ENCODE data around the gene LASP1NB.

Gene LASP1NB

DNA sequence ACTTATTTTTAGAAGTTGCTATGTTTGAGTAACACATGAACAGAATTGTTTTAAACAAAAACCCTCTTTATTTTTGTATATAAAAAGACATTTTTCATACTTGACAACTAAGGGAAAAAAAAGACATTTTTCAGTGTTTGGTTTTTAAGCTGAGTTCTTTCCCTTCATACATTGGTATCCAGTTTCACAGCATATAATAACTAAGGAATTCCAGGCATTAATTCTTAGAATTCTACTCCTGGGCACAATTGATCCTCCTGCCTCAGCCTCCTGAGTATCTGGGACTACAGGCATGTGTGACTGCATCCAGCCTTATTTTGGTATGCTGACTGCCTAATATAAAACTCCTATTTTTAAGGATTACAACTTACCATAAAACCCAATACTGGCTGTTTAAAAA, 33.3 kb downstream of the LASP1NB start:
- Histone ChIP-seq H3K4me3 (ENCODE audit: low read length) (no peak overlapping the region), H3K27ac (ENCODE audit: low read length) (no peak overlapping the region), H3K9ac (ENCODE audit: low read length) (no peak overlapping the region), H3K36me3 (ENCODE audit: insufficient read depth, low read length) (no peaks in the 10 kb centered on the region), H3K9me2 (ENCODE audit: insufficient read depth, low read length) (no peaks in the 10 kb centered on the region), H3K9me3 (ENCODE audit: low read length) (no peaks in the 10 kb centered on the region), H2AFZ (ENCODE audit: low read depth, low read length) (no peak overlapping the region), H4K20me1 (ENCODE audit: insufficient read depth) (no peaks in the 10 kb centered on the region), H3K4me2 (ENCODE audit: low read length) (no peak overlapping the region), H3K79me2 (replicated peaks; ENCODE audit: insufficient read depth, low read length) (no peaks in the 10 kb centered on the region), H3F3A (ENCODE audit: insufficient read depth, low read length, poor library complexity, severe bottlenecking) (no peaks in the 10 kb centered on the region), H3K27me3 (ENCODE audit: insufficient read depth, low read depth, low read length) (no peaks in the 10 kb centered on the region)
- TF ChIP-seq EP300 (conservative IDR thresholded peaks at IDR 0.05; ENCODE audit: poor library complexity, severe bottlenecking) (no peak), POLR2AphosphoS5 (IDR thresholded peaks at IDR 0.05) (no peak), EZH2 (IDR thresholded peaks at IDR 0.05; ENCODE audit: borderline replicate concordance, insufficient read depth, low read length, poor library complexity, severe bottlenecking) (no peak), MXI1 (conservative IDR thresholded peaks at IDR 0.05; ENCODE audit: poor library complexity, severe bottlenecking) (no peak), SMC3 (conservative IDR thresholded peaks at IDR 0.05; ENCODE audit: poor library complexity) (no peak), TAF1 (IDR thresholded peaks at IDR 0.05; ENCODE audit: low read depth) (no peak), CTCF (IDR thresholded peaks at IDR 0.05; ENCODE audit: poor library complexity, severe bottlenecking) (no peak), RAD21 (conservative IDR thresholded peaks at IDR 0.05) (no peak)
- TF ChIP-seq, protein P1, sequence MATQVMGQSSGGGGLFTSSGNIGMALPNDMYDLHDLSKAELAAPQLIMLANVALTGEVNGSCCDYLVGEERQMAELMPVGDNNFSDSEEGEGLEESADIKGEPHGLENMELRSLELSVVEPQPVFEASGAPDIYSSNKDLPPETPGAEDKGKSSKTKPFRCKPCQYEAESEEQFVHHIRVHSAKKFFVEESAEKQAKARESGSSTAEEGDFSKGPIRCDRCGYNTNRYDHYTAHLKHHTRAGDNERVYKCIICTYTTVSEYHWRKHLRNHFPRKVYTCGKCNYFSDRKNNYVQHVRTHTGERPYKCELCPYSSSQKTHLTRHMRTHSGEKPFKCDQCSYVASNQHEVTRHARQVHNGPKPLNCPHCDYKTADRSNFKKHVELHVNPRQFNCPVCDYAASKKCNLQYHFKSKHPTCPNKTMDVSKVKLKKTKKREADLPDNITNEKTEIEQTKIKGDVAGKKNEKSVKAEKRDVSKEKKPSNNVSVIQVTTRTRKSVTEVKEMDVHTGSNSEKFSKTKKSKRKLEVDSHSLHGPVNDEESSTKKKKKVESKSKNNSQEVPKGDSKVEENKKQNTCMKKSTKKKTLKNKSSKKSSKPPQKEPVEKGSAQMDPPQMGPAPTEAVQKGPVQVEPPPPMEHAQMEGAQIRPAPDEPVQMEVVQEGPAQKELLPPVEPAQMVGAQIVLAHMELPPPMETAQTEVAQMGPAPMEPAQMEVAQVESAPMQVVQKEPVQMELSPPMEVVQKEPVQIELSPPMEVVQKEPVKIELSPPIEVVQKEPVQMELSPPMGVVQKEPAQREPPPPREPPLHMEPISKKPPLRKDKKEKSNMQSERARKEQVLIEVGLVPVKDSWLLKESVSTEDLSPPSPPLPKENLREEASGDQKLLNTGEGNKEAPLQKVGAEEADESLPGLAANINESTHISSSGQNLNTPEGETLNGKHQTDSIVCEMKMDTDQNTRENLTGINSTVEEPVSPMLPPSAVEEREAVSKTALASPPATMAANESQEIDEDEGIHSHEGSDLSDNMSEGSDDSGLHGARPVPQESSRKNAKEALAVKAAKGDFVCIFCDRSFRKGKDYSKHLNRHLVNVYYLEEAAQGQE (IDR thresholded peaks at IDR 0.05; ENCODE audit: borderline replicate concordance), result no peak

GRCh38 chr17:38959508-38959907, 34.1 kb downstream of the LASP1NB start:
- Histone ChIP-seq H4K20me1 (ENCODE audit: insufficient read depth) (no peaks in the 10 kb centered on the region), H3K4me2 (ENCODE audit: low read length) (no peak overlapping the region), H3F3A (ENCODE audit: insufficient read depth, low read length, poor library complexity, severe bottlenecking) (no peaks in the 10 kb centered on the region), H2AFZ (ENCODE audit: low read depth, low read length) (no peak overlapping the region), H3K27ac (ENCODE audit: low read length) (no peak overlapping the region), H3K9ac (ENCODE audit: low read length) (no peak overlapping the region), H3K27me3 (ENCODE audit: insufficient read depth, low read depth, low read length) (no peaks in the 10 kb centered on the region), H3K36me3 (ENCODE audit: insufficient read depth, low read length) (no peaks in the 10 kb centered on the region), H3K9me2 (ENCODE audit: insufficient read depth, low read length) (no peaks in the 10 kb centered on the region), H3K79me2 (replicated peaks; ENCODE audit: insufficient read depth, low read length) (no peaks in the 10 kb centered on the region), H3K4me3 (ENCODE audit: low read length) (no peak overlapping the region), H3K9me3 (ENCODE audit: low read length) (no peaks in the 10 kb centered on the region)
- no peak for TF ChIP-seq RAD21 (conservative IDR thresholded peaks at IDR 0.05)
- no peak for TF ChIP-seq TAF1 (IDR thresholded peaks at IDR 0.05; ENCODE audit: low read depth)
- TF ChIP-seq MXI1 (conservative IDR thresholded peaks at IDR 0.05; ENCODE audit: poor library complexity, severe bottlenecking), result no peak
- no peak for TF ChIP-seq EP300 (conservative IDR thresholded peaks at IDR 0.05; ENCODE audit: poor library complexity, severe bottlenecking)
- TF ChIP-seq SMC3 (conservative IDR thresholded peaks at IDR 0.05; ENCODE audit: poor library complexity), result no peak
- TF ChIP-seq, protein P1 (IDR thresholded peaks at IDR 0.05; ENCODE audit: borderline replicate concordance), result no peak
- no peak for TF ChIP-seq POLR2AphosphoS5 (IDR thresholded peaks at IDR 0.05)
- no peak for TF ChIP-seq CTCF (IDR thresholded peaks at IDR 0.05; ENCODE audit: poor library complexity, severe bottlenecking)
- TF ChIP-seq EZH2 (IDR thresholded peaks at IDR 0.05; ENCODE audit: borderline replicate concordance, insufficient read depth, low read length, poor library complexity, severe bottlenecking), result no peak

Measured in neural cell (in vitro differentiated cells).